KOPT-K1 (cell line): ENCODE data around the gene SPRR5.

Experiments
- H3K27ac ChIP-seq: fragments of 200-600 bp; sonication (generic); 2 replicates; pipeline ENCODE4 v1.5.1; 2016; ENCODE audit warnings: antibody characterized with exemption, mild to moderate bottlenecking, low read depth, low read length; ENCODE audit not compliant: poor library complexity, severe bottlenecking
- H3K36me3 ChIP-seq: fragments of 200-600 bp; sonication (generic); 2 replicates; pipeline ENCODE4 v1.5.1; 2017; ENCODE audit warnings: antibody characterized with exemption, mild to moderate bottlenecking, low read length, moderate library complexity; ENCODE audit not compliant: insufficient read depth
- H3K9me3 ChIP-seq: fragments of 200-600 bp; sonication (generic); 2 replicates; pipeline ENCODE4 v1.5.1; 2017; ENCODE audit warnings: antibody characterized with exemption, low read length, mild to moderate bottlenecking; ENCODE audit not compliant: insufficient read depth, poor library complexity, severe bottlenecking

The SPRR5 gene, protein sequence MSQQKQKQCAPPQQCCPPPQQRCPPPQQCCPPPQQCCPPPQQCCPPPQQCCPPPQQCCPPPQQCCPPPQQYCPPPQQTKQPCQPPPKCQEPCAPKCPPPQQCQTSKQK

DNA sequence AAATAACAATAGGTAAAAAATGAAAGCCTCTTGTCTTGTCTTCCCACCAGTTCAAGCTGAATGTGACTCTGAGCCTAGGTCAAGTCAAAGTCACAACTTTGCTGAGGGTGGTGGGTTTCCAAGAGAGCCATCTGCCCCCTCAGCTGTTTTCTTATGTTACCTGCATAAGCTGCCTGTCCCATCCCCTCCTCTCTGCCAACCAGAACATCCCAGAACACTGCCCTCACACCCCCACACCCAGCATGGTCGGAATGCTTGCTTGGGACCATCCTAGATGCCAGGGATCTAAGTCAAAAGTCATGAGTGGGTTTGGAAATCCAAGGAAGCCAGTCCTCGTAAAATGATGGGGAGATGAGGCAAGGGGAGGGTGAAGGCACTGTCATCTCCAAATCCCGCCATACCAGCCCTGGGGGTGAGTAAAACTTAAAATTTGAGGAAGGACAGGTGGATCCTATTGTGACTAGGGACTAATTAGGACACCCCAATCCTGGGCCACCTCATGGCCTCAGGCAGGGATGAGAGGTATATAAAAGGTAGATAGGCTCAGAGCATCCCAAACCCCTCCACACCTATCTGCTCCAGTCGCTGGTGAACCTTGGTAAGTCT is at the start of gene SPRR5:
TSS of gene SPRR5 (plus strand) at position 556 of the 606 bp plus-strand sequence. CDS start 1,349 bp downstream, outside the sequence.
- Histone ChIP-seq H3K9me3 (no peaks in the 10 kb centered on the region), H3K36me3 (no peaks in the 10 kb centered on the region), H3K27ac (no peak within 1 kb of the TSS)

DNA sequence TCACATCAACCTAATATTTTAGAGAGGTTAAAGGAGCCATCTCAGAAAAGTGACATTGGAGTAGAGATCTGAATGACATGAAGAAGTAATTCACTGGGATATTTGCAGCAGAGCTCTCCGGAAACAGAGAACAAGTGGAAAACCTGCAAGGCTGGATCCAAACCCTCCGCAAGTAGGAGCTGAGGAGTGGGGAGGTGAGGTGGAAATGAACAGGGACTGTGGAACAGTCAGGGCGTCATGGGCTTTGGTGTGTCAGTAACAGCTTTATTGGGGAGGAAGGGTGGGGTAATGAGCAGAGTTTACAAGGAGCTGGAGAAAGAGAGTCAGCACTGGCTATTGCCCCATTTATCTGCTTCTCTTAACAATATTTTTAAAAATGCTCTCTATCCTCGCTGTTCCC is 48.0 kb upstream of the SPRR5 start:
- Histone ChIP-seq H3K27ac (no peak overlapping the region), H3K36me3 (no peaks in the 10 kb centered on the region), H3K9me3 (no peaks in the 10 kb centered on the region)

DNA sequence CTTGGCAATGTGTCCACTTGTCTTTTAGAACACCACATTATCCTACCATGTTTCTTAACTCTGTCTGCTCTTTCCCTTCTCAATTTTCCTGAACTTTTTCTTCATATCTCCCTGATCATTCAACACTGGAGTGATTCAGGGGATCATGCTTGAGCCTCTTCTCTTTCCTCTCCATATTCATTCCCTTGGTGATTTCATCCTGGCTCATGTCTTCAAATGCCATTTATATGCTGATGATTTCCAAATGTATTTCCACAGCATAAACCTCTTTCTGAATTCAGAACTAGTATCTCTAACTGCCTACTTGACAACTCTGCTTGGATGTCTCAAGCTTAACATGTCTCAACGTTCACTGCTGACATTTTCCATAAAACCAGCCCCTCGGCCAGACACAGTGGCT is 47.1 kb upstream of the SPRR5 start:
- Histone ChIP-seq H3K9me3 (no peaks in the 10 kb centered on the region), H3K27ac (no peak overlapping the region), H3K36me3 (no peaks in the 10 kb centered on the region)

DNA sequence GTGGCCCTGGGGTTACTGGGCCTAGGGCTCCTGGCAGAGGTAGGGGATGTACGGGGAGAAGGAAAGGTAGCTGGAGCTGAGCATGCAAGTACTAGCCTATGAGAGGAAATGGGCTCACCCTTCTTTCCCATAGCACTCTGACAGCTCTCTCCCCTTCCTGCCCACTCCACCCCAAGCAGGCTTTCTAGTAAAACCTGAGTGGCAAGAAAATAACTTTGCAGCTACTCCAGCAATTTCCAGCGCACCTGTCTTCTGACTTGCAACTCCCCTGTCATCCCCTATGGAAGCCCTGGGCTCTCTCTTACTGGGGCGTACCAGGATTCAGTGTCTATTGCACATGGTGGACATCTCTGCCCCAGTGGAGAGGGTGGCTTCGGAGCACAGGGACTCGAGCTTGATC is 45.4 kb upstream of the SPRR5 start:
- Histone ChIP-seq H3K9me3 (no peaks in the 10 kb centered on the region), H3K27ac (no peak overlapping the region), H3K36me3 (no peaks in the 10 kb centered on the region)

DNA sequence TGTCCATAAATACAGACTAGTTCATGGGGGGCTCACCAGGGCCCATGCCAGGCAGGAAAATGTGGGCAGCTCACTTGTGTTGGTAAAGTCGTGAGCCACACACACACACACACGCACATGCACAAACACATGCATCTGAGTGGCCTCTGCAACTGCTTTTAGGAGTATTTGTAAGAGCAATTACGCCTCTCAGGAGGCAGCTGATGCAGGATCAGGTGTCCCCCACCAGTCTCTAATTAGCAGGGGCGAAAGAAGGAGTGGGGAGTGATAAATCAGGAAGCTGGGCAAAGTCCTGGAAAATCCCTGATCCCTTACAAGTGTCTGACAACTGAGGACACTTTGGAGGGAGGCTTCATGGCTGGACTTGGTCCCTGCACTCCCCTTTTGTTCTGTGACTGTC is 44.4 kb upstream of the SPRR5 start:
- H3K9me3 ChIP-seq: no peaks in the 10 kb centered on the region
- no peak overlapping the region for H3K27ac ChIP-seq
- no peaks in the 10 kb centered on the region for H3K36me3 ChIP-seq

DNA sequence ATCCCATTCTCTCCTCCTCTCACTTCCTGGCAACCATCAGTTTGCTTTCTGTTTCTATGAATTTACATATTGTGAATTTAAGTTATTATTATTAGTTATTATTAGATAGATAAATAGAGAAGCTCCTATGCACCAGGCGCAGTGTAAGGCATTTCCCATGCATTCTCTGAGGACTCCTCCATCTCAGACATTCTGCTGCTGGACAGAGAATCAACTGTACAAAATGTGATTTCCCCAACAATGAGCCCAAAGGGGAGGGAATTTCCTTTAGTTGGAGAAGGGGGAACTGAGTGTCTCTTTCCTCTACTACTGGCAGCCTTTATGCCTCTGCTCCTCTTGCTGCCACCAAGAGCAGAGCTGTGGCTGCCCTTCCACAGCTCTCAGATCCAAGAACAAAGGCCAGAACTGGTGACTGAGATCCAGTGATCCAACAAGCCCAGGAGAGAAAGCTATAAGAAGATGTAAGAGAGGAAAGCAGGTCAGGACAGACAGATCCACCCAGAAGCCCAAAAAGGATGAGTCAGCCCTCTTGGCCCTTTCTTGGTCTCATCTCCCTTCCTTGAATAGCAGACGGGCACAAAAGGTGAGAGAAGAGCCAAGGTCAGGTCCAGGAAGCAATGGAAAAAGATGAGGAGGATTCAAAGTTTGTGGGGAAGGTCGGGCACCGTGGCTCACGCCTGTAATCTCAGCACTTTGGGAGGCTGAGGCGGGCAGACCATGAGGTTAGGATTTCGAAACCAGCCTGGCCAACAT is 42.1 kb upstream of the SPRR5 start:
- H3K36me3 ChIP-seq: no peaks in the 10 kb centered on the region
- no peak overlapping the region for H3K27ac ChIP-seq
- no peaks in the 10 kb centered on the region for H3K9me3 ChIP-seq

DNA sequence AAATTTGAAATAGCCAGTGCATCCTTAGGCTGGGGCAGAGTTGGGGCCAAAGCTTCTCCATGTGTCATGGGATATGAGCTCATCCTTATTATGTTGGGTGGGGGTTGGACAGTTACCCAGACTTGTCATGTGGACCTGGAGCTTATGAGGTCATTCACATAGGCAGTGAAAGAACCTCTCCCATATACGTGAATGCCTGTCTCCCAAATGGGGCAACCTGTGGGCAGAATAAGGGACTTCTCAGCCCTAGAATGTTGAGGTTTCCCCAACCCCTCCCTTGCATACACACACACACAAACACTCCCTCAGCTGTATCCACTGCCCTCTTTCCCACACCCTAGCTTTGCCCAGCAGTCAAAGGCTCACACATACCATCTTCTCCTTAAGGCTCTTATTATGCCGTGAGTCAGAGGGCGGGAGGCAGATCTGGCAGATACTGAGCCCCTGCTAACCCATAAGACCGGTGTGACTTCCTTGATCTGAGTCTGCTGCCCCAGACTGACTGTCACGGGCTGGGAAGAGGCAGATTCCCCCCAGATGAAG is 40.9 kb upstream of the SPRR5 start:
- Histone ChIP-seq H3K36me3 (no peaks in the 10 kb centered on the region), H3K9me3 (no peaks in the 10 kb centered on the region), H3K27ac (no peak overlapping the region)

DNA sequence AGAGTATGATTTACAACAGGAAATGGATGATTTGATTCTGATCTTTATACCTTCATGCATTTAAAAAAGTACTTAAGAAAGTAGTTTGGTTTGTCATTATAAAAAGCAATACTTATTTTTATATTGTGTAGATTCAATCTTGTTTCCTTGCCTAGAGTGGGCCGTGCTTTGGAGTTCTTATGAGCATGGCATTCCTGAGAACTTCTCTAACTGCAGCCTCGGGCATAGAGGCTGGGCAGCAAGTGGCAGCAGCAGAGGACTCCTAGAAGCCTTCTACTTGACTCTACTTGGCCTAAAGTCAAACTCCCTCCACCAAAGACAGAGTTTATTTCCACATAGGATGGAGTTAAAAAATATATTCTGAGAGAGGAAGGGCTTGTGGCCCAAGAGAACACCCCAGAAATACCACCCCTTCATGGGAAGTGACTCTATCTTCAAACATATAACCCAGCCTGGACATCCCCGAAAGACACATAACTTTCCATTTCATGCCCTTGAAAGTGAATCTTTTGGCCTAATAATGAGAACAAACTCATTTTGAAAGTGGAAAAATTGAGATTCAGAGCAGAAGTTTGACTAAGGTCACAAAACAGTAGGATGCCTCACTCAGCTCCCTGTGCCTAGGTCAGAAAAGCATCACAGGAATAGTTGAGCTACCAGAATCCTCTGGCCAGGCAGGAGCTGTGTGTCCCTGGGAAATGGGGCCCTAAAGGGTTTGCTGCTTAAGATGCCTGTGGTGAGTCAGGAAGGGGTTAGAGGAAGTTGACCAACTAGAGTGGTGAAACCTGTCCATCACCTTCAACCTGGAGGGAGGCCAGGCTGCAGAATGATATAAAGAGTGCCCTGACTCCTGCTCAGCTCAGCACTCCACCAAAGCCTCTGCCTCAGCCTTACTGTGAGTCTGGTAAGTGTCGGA is 39.1 kb upstream of the SPRR5 start, which contains the start of gene IVL:
TSS of gene IVL (plus strand) at position 861 of the 916 bp plus-strand sequence. CDS start 1,252 bp downstream, outside the sequence.
- H3K9me3 ChIP-seq: no peaks in the 10 kb centered on the region
- H3K36me3 ChIP-seq: no peaks in the 10 kb centered on the region
- H3K27ac ChIP-seq: no peak within 1 kb of the TSS

DNA sequence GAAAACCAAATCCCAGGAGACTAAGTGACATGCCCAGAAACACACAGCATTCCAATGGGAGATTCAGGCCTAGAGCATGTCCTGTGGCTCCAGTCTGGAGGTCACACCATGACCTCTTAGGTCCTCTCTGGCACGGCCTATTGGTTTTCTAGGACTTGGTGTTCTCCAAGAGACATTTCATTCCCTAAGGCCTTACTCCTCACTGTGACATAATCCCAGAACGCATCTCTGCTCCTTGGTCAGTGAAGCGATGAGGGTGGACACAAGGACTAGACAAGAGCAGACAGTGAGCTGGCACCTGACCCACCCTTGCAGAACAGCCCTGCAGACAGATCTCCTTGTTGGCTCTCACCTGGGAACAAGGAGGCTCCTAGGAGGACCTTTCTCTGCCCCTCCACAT is 37.8 kb upstream of the SPRR5 start:
- no peaks in the 10 kb centered on the region for H3K36me3 ChIP-seq
- H3K27ac ChIP-seq: no peak overlapping the region
- H3K9me3 ChIP-seq: no peaks in the 10 kb centered on the region

DNA sequence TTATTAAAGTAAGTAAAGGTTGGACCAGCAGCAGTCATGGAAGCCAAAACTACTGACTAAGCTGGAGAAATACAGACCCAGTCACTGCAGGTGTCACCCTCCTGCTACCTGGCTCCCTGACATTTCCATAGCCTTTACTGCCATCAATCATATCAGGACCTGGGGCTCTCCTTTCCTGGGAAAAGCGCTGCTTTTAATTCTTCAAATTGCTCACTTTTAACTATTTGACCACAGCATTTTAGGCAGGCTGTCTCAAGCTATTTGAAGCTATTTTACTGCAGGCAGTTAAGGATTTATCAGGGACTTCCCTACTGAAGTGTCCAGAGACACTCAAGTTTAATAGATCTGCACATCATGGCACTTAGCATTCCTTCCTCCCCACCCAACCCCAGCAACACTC is 34.5 kb upstream of the SPRR5 start:
- Histone ChIP-seq H3K9me3 (no peaks in the 10 kb centered on the region), H3K36me3 (no peaks in the 10 kb centered on the region), H3K27ac (no peak overlapping the region)

DNA sequence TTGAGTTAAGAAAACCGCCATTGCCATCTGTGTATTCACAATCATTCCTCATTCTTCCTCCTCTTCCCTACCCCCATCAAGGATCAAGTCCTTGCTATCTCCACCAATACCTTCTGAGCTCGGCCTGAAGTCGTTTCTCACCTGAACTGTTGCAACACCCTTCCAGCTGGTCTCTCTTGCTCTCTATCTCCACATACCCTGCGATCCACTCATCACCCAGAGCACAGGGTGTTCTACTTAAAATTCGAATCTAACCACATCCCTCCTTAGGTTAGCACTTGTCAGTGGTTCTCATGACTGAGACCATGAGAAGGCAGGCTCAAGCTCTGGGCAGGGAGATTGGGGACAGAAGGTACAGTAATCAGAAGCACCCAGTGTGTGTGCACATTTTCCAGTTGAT is 34.1 kb upstream of the SPRR5 start:
- H3K27ac ChIP-seq: no peak overlapping the region
- H3K9me3 ChIP-seq: no peaks in the 10 kb centered on the region
- no peaks in the 10 kb centered on the region for H3K36me3 ChIP-seq

DNA sequence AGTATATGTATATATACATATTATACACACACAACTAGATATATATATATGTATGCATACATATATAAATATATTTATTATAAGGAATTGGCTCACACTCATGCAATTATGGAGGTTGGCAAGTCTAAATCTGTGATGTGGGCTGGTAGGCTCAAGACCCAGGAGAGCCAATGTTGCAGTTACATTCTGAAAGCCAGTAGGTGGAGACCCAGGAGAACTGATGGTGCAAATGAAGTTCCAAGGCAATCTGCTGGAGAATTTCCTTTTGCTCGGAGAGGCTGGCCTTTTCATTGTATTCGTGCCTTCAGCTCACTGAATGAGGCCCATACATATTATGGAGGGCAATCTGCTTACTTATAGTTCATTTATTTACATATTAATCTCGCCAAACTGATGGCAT is 29.2 kb upstream of the SPRR5 start:
- Histone ChIP-seq H3K27ac (no peak overlapping the region), H3K9me3 (no peaks in the 10 kb centered on the region), H3K36me3 (no peaks in the 10 kb centered on the region)

DNA sequence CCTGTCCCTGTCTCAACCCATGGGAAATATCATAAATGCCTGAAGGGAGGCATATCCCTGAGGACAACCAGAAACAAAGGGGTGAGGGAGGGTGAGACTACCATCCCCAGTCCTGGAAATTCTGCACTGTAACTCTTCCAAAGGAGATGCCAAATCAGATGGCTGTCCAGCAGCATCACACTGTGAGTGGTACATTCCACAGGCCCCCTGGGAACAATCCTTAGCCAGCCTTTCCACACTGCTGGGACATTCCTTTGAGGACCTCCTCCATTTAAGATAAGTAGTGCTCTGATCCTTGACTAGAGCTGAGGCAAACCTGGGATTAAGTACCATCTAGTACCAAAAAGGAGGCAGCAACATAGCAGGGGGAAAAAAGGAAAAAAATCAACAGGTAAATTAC is 27.9 kb upstream of the SPRR5 start:
- Histone ChIP-seq H3K9me3 (no peaks in the 10 kb centered on the region), H3K36me3 (no peaks in the 10 kb centered on the region), H3K27ac (no peak overlapping the region)

DNA sequence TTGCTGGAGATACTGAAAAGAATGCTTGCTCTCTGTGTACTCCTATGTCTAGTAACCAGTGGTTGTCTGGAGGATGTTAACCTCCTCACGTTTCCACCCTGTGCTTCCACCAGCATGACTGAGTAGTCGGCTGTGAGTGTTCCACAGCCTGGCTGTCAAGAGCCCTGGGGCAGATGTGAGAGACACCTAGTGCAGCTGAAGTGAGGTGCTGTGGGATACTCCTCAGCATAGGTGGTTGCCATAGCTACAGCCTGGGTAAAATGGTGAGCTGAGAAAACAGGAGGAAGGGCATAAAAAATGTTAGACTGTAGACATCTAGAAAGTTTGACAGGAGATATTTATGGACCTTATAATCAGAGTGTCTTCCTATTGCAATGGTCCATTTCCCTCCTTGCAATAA is 22.8 kb upstream of the SPRR5 start:
- Histone ChIP-seq H3K9me3 (no peaks in the 10 kb centered on the region), H3K27ac (no peak overlapping the region)

DNA sequence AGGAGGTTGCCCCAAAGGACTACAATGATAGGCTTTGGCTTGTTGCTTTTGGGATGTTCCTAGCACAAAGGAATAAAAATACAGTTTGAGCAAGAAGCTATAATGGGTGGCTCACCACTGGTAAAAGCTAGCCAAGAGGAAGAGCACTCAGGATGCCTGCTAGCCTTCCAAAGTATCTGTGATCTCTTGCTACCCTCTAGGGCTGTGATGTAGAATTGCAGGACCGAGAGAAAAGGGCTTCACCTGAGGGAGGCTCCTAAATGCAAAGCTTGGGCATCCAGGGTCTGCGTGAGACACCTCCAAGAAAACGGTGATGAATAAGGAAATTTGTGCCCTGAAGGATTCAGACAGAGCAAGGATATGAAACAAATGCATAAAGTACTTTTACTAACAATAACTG is 20.9 kb upstream of the SPRR5 start:
- no peaks in the 10 kb centered on the region for H3K36me3 ChIP-seq
- no peak overlapping the region for H3K27ac ChIP-seq
- no peaks in the 10 kb centered on the region for H3K9me3 ChIP-seq

More for the DNA sequence above, 22.8 kb upstream of the SPRR5 start:
- H3K36me3 ChIP-seq: no peaks in the 10 kb centered on the region
